IMR-90 (cell line): Measurements from ENCODE around the gene NAPG. TPM values are rescaled to one million over a fixed set of nuclear protein-coding genes. Genes with fewer than 3 reads are reported as not detected.

ENCODE experiments used
- ATAC-seq: fragments of 200-7000 bp; cut with Tn5 transposase; 2 replicates; pipeline ENCODE4 v1.9.1; 2020; ENCODE audit warnings: low read depth, mild to moderate bottlenecking, moderate library complexity
- BruUV-seq: library from RNA; stranded (reverse); fragments of 400-500 nt; replicated peaks from 2 replicates; lab custom pipeline; 2021; lab: Mats Ljungman, UMichigan
- CTCF ChIA-PET: fragments of 300-600 bp; formaldehyde crosslinking; extraction: SDS; loops from one replicate; lab custom pipeline; 2021; ENCODE audit warnings: antibody characterized with exemption; lab: Yijun Ruan, JAX
- POLR2A ChIA-PET: fragments of 300-600 bp; sonication (Branson Sonifier 250); formaldehyde crosslinking; loops from one replicate; lab custom pipeline; 2022; ENCODE audit warnings: antibody characterized with exemption; ENCODE audit not compliant: unreplicated experiment; lab: Charles Lee
- DNase-seq: peaks from one replicate; pipeline ENCODE4 v3.0.0; 2013
- H2AFZ ChIP-seq: replicated peaks from 2 replicates; pipeline ENCODE3; 2013; ENCODE audit warnings: low read length, mild to moderate bottlenecking; ENCODE audit not compliant: poor library complexity
- H2AK5ac ChIP-seq: 2 replicates; pipeline ENCODE4 v1.6.1; 2013; ENCODE audit warnings: low read depth, low read length, inconsistent platforms
- H2AK9ac ChIP-seq: replicated peaks from 2 replicates; pipeline ENCODE3; 2013; ENCODE audit warnings: mild to moderate bottlenecking, low read depth, low read length, moderate library complexity; ENCODE audit not compliant: poor library complexity
- H2BK120ac ChIP-seq: 2 replicates; pipeline ENCODE4 v1.6.1; 2013; ENCODE audit warnings: low read depth, low read length, inconsistent platforms
- H2BK15ac ChIP-seq: 3 replicates; pipeline ENCODE4 v1.6.1; 2013; ENCODE audit warnings: low read depth, low read length, inconsistent platforms
- H2BK20ac ChIP-seq: 2 replicates; pipeline ENCODE4 v1.6.1; 2013; ENCODE audit warnings: low read depth, mild to moderate bottlenecking, inconsistent platforms, low read length, moderate library complexity
- H2BK5ac ChIP-seq: 2 replicates; pipeline ENCODE4 v1.6.1; 2013; ENCODE audit warnings: mild to moderate bottlenecking, low read depth, low read length, inconsistent platforms; ENCODE audit not compliant: poor library complexity, severe bottlenecking
- H3K14ac ChIP-seq: replicated peaks from 2 replicates; pipeline ENCODE4 v1.6.1; 2013; ENCODE audit warnings: low read depth, low read length, inconsistent platforms
- H3K18ac ChIP-seq: 2 replicates; pipeline ENCODE4 v1.6.1; 2013; ENCODE audit warnings: low read depth, low read length, control low read depth
- H3K23ac ChIP-seq: 2 replicates; pipeline ENCODE4 v1.6.1; 2013; ENCODE audit warnings: low read depth, low read length, inconsistent platforms
- H3K27ac ChIP-seq: 2 replicates; pipeline ENCODE4 v1.5.1; 2013; ENCODE audit warnings: mild to moderate bottlenecking, control low read depth, low read length; ENCODE audit not compliant: insufficient read depth
- H3K27me3 ChIP-seq: 2 replicates; pipeline ENCODE4 v1.6.1; 2013; ENCODE audit warnings: low read length; ENCODE audit not compliant: control insufficient read depth, insufficient read depth
- H3K36me3 ChIP-seq: 2 replicates; pipeline ENCODE4 v1.6.1; 2013; ENCODE audit warnings: low read length, mixed read lengths; ENCODE audit not compliant: control insufficient read depth, insufficient read depth
- H3K4ac ChIP-seq: 2 replicates; pipeline ENCODE4 v1.6.1; 2013; ENCODE audit warnings: low read depth, low read length, inconsistent platforms
- H3K4me1 ChIP-seq: 2 replicates; pipeline ENCODE4 v1.6.1; 2013; ENCODE audit warnings: low read length, mixed read lengths; ENCODE audit not compliant: control insufficient read depth, insufficient read depth
- H3K4me2 ChIP-seq: 2 replicates; pipeline ENCODE4 v1.6.1; 2013; ENCODE audit warnings: low read depth, mild to moderate bottlenecking, control low read depth, low read length, moderate library complexity
- H3K4me3 ChIP-seq: 2 replicates; pipeline ENCODE4 v1.5.1; 2013; ENCODE audit warnings: low read depth, mild to moderate bottlenecking, control low read depth, low read length, moderate library complexity; ENCODE audit not compliant: insufficient read depth
- H3K56ac ChIP-seq: 2 replicates; pipeline ENCODE4 v1.6.1; 2013; ENCODE audit warnings: low read length, inconsistent platforms; ENCODE audit not compliant: insufficient read depth; ENCODE audit errors: extremely low read depth
- H3K79me1 ChIP-seq, 2 experiments: 2 replicates each; pipeline ENCODE4 v1.6.1; 2013; ENCODE audit warnings: low read length in 2 of 2, inconsistent platforms in 1 of 2, low read depth in 1 of 2
- H3K9ac ChIP-seq: 2 replicates; pipeline ENCODE4 v1.6.1; 2013; ENCODE audit warnings: low read depth, low read length, control low read depth
- H3K9me1 ChIP-seq: 2 replicates; pipeline ENCODE4 v1.6.1; 2013; ENCODE audit warnings: low read length, inconsistent platforms; ENCODE audit not compliant: insufficient read depth
- H3K9me3 ChIP-seq: 2 replicates; pipeline ENCODE4 v1.6.1; 2013; ENCODE audit warnings: low read length; ENCODE audit not compliant: control insufficient read depth, insufficient read depth
- H4K20me1 ChIP-seq: 2 replicates; pipeline ENCODE4 v1.6.1; 2013; ENCODE audit warnings: low read length, inconsistent platforms; ENCODE audit not compliant: insufficient read depth
- H4K5ac ChIP-seq: 2 replicates; pipeline ENCODE4 v1.6.1; 2013; ENCODE audit warnings: mild to moderate bottlenecking, low read depth, low read length, control low read depth
- H4K8ac ChIP-seq, 2 experiments: 2 replicates each; pipeline ENCODE4 v1.6.1; 2013; ENCODE audit warnings: low read depth in 2 of 2, low read length in 2 of 2, control low read depth in 1 of 2, inconsistent platforms in 1 of 2
- H4K91ac ChIP-seq: 2 replicates; pipeline ENCODE4 v1.6.1; 2013; ENCODE audit warnings: low read depth, low read length, inconsistent platforms; ENCODE audit not compliant: insufficient read depth
- MAFK ChIP-seq: IDR thresholded peaks from 2 replicates; pipeline ENCODE4 v1.6.1; 2012; ENCODE audit warnings: low read depth, low read length, improper control_type of control experiment
- MXI1 ChIP-seq: IDR thresholded peaks from 2 replicates; pipeline ENCODE4 v1.6.1; 2012; ENCODE audit warnings: low read depth, mild to moderate bottlenecking, low read length, moderate library complexity, borderline replicate concordance
- WGBS, 2 experiments: methylation state at CpG; one replicate each; pipeline versions ENCODE4 v1.1.5 to v1.1.7; 2013; ENCODE audit warnings: missing lambda C conversion rate in 2 of 2; ENCODE audit not compliant: insufficient read length in 1 of 2; ENCODE audit errors: extremely low coverage in 2 of 2; 5-methylcytosine and 5-hydroxymethylcytosine counted together
- dilution Hi-C: fragments of 300-500 bp; cut with HindIII; formaldehyde crosslinking; loops from one replicate; pipeline ENCODE4 v1.14.3; 2018; ENCODE audit warnings: low sequenced_read_pairs; ENCODE audit not compliant: unreplicated experiment
- in situ Hi-C: fragments of 300-500 bp; cut with MboI; formaldehyde crosslinking; loops from 3 replicates; pipeline ENCODE4 v1.14.3; 2019; ENCODE audit warnings: low sequenced_read_pairs, inconsistent platforms, mixed read lengths
- intact Hi-C: fragments of 100-400 bp; cut with micrococcal nuclease; formaldehyde crosslinking; loops from 2 replicates; pipeline ENCODE4 v1.10.0; 2022
- polyA plus RNA-seq, 3 experiments: library from polyadenylated mRNA; depleted of rRNA; stranded (reverse); fragments of >200 nt; gene quantifications; 2 replicates each; pipeline ENCODE4 v1.2.3, GENCODE V29; 2012; ENCODE audit warnings: low replicate concordance in 1 of 3
- total RNA-seq: library from RNA; depleted of rRNA; stranded (reverse); fragments of >200 nt; gene quantifications from 2 replicates; pipeline ENCODE4 v1.2.3, GENCODE V29; 2012

Gene NAPG
- total and polyA plus RNA-seq, 2 of the 4 experiments (the other 2 are of a cell fraction): 13.0 to 32.8 TPM

DNA sequence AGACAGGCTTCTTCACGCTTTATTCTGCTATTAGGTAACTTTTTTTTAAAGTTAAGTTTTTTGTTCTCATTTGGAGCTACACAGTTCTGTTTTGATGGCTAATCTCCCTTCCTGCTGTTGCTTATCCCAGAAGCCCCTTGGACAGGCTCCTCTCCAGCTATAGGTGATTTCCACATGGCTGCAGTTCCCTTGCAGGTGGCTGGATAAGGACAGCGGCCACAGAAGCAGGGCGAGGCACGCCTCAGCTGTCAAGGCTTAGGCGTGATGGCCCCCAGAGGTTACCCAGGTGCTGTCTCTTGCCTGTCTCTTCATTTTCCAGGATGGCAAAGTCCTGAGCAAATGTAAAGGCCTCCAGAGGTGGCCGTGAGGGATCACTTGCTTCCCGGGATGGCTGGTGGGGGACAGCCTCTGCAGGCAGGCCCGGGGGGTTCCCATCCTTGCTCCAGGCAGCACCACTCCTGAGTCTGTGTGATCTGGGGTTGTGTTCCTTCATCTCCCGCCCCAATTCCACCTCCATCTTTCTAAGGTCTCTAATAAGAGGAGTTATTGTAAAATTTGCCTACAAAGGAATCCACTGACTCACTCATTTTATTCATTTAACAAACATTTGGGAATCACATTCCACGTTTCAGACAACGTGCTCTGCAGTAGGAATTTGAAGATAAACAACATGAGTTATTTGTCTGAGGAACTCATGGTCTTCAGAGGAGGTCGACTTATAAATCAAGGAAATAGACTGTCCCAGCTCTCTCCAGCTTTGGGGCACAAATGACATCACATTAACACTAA is 53.4 kb downstream of the NAPG start:
- peak overlapping the region; percentile 88 for H4K91ac ChIP-seq
- BruUV-seq: no TSS peak
- in situ Hi-C loops: no loop called here
- H2BK20ac ChIP-seq: peak overlapping the region; percentile 93
- POLR2A ChIA-PET: no interaction called here
- CTCF ChIA-PET: no interaction called here
- dilution Hi-C loops: no loop called here
- peak overlapping the region in 1 of 2 experiments; percentile 87; a peak in 2 of 4 replicates for H4K8ac ChIP-seq
- H4K20me1 ChIP-seq: no peaks in the 10 kb centered on the region
- WGBS, 2 experiments: 100% methylated on average over 1 of the region's 12 CpGs; no CpG with 5 or more reads in 1 of the 2 experiments
- peaks cover 0 to 6% of the 10 kb centered on the region in 2 experiments; a peak in 1 of 4 replicates for H3K79me1 ChIP-seq
- no peaks in the 10 kb centered on the region for H3K36me3 ChIP-seq
- peak overlapping the region; percentile 62 for H3K27ac ChIP-seq
- H3K4me1 ChIP-seq: peaks cover 11% of the 10 kb centered on the region
- peak overlapping the region; percentile 68 for H3K18ac ChIP-seq
- H2BK120ac ChIP-seq: peak overlapping the region; percentile 96
- intact Hi-C loops: no loop called here
- H3K27me3 ChIP-seq: no peaks in the 10 kb centered on the region
- H2BK15ac ChIP-seq: peak overlapping the region; percentile 50; the same call in 2 of the 3 replicates
- H2AK5ac ChIP-seq: peak overlapping the region; percentile 81
- peak overlapping the region; percentile 89 for H3K4ac ChIP-seq
- H3K14ac ChIP-seq: peak overlapping the region; percentile 64
- H3K4me3 ChIP-seq: no peak overlapping the region
- peak overlapping the region; percentile 43 for H4K5ac ChIP-seq
- peak overlapping the region; percentile 41 for H3K23ac ChIP-seq
- TF ChIP-seq MAFK: no peak
- TF ChIP-seq MXI1: peak; percentile 54; the same call in 1 of the 2 replicates
- H3K9ac ChIP-seq: no peak overlapping the region
- peak overlapping the region; percentile 39; the same call in 1 of the 2 replicates for H3K4me2 ChIP-seq
- peak overlapping the region; percentile 62 for H2BK5ac ChIP-seq
- H3K9me3 ChIP-seq: peaks cover 2% of the 10 kb centered on the region; the same call in 1 of the 2 replicates
- peak; percentile 91 for ATAC-seq
- peak overlapping the region; percentile 85 for H2AFZ ChIP-seq
- peaks cover 7% of the 10 kb centered on the region; the same call in 1 of the 2 replicates for H3K9me1 ChIP-seq
- peak overlapping the region; percentile 51 for H2AK9ac ChIP-seq
- no peak overlapping the region for H3K56ac ChIP-seq
- DNase-seq: peak; percentile 75
